Stomach (tissue), 9 donors: ENCODE results near the gene BMP6. TPM values are rescaled to one million over a fixed set of nuclear protein-coding genes. Genes with fewer than 3 reads are reported as not detected.

Experiments used
- DNase-seq, 2 donors: peaks; one replicate each; pipeline versions ENCODE4 v3.0.0 to v3.0.0-alpha.2; 2013 to 2019
- H3K27ac ChIP-seq, 5 donors: fragments of 200-600 bp in 4 of 5; sonication (generic) in 4 of 5; one replicate each; pipeline ENCODE4 v1.5.1; 2013 to 2019; ENCODE audit warnings: mild to moderate bottlenecking in 1 of 5, moderate library complexity in 1 of 5
- H3K27me3 ChIP-seq, 3 donors: fragments of 200-600 bp; sonication (generic); one replicate each; pipeline ENCODE4 v1.5.1; 2017 to 2019; ENCODE audit warnings: mixed run types in 1 of 3
- H3K36me3 ChIP-seq, 4 donors: fragments of 200-600 bp; sonication (generic); 1 replicate in 3 of 4; 2 replicates in 1 of 4; pipeline ENCODE4 v1.5.1; 2016 to 2019
- H3K4me1 ChIP-seq, 4 donors: fragments of 200-600 bp; sonication (generic); one replicate each; pipeline ENCODE4 v1.5.1; 2016 to 2019
- H3K4me3 ChIP-seq, 4 donors: fragments of 200-600 bp; sonication (generic) in 3 of 4; one replicate each; pipeline ENCODE4 v1.5.1; 2016 to 2019; ENCODE audit warnings: mild to moderate bottlenecking in 1 of 4
- H3K9me3 ChIP-seq, 4 donors: fragments of 200-600 bp; sonication (generic); one replicate each; pipeline ENCODE4 v1.5.1; 2016 to 2019
- CTCF ChIP-seq, 7 experiments: fragments of 450-650 bp in 4 of 7; fragments of 200-600 bp in 3 of 7; sonication (generic) in 3 of 7; IDR thresholded peaks; one replicate each; pipeline ENCODE4 v1.5.1; 2016 to 2019; ENCODE audit warnings: antibody characterized with exemption in 7 of 7, control low read depth in 2 of 7, mild to moderate bottlenecking in 1 of 7
- EP300 ChIP-seq: sonication (generic); formaldehyde crosslinking; IDR thresholded peaks from one replicate; pipeline ENCODE4 v1.6.1; 2017; ENCODE audit warnings: antibody characterized with exemption
- POLR2A ChIP-seq, 4 donors: fragments of 450-650 bp; IDR thresholded peaks; one replicate each; pipeline ENCODE4 v1.6.1; 2016; ENCODE audit warnings: antibody characterized with exemption in 4 of 4, control low read depth in 2 of 4, mild to moderate bottlenecking in 1 of 4, moderate library complexity in 1 of 4
- POLR2AphosphoS5 ChIP-seq, 3 donors: sonication (generic); formaldehyde crosslinking; IDR thresholded peaks; one replicate each; pipeline ENCODE4 v1.6.1; 2016; ENCODE audit warnings: antibody characterized with exemption in 3 of 3
- WGBS, 5 donors: extraction: QIAGEN DNeasy Blood & Tissue Kit in 3 of 5; methylation state at CpG; one replicate each; pipeline versions ENCODE4 v1.1.5 to v1.1.7; 2013 to 2018; 5-methylcytosine and 5-hydroxymethylcytosine counted together
- intact Hi-C: fragments of 100-400 bp; cut with DNase I; formaldehyde crosslinking; loops from one replicate; pipeline ENCODE4 v1.15.1; 2023; ENCODE audit warnings: low total_unique reads
- polyA plus RNA-seq, 3 donors: library from polyadenylated mRNA; stranded (reverse); fragments of 200-250 nt; gene quantifications; one replicate each; pipeline ENCODE4 v1.2.3, GENCODE V29; 2013
- total RNA-seq, 5 donors: library from RNA; depleted of rRNA; stranded (reverse); fragments of >200 nt; gene quantifications; one replicate each; pipeline versions ENCODE4 v1.1.0 to v1.2.3, GENCODE V29; 2014 to 2016
- donor health status: healthy with polysubstance abuse.
- donor health status: Bipolar disorder and iron deficiency.
- donor health status: healthy.

Gene BMP6
- total and polyA plus RNA-seq, 8 donors: 0.50 to 15.8 (median 2.7) TPM; not detected in 1

GRCh38 chr6:7893342-7893741, 167.4 kb downstream of the BMP6 start:
- no peak for DNase-seq
- TF ChIP-seq POLR2AphosphoS5 (IDR thresholded peaks at IDR 0.05) (no peak), EP300 (no peak), CTCF (IDR thresholded peaks at IDR 0.05) (no peak), POLR2A (IDR thresholded peaks at IDR 0.05) (no peak)
- H3K4me3 ChIP-seq: no peak overlapping the region
- no peaks in the 10 kb centered on the region for H3K9me3 ChIP-seq
- 90 to 97% (median 96%) methylated on average over 12 of the region's 12 CpGs for WGBS, 5 donors
- no peaks in the 10 kb centered on the region for H3K27me3 ChIP-seq
- H3K4me1 ChIP-seq: no peaks in the 10 kb centered on the region
- peaks cover 78 to 100% (median 99%) of the 10 kb centered on the region in 4 donors for H3K36me3 ChIP-seq
- H3K27ac ChIP-seq: no peak overlapping the region
- intact Hi-C loops: no loop called here

GRCh38 chr6:7894262-7895124, 168.6 kb downstream of the BMP6 start:
- 75 to 86% (median 80%) methylated on average over 13 of the region's 13 CpGs for WGBS, 5 donors
- Histone ChIP-seq H3K36me3 (peaks cover 78 to 100% (median 99%) of the 10 kb centered on the region in 4 donors), H3K27ac (no peak overlapping the region), H3K4me1 (no peaks in the 10 kb centered on the region), H3K4me3 (no peak overlapping the region), H3K9me3 (no peaks in the 10 kb centered on the region), H3K27me3 (no peaks in the 10 kb centered on the region)
- no peak for DNase-seq
- TF ChIP-seq POLR2A (IDR thresholded peaks at IDR 0.05): no peak
- no peak for TF ChIP-seq CTCF (IDR thresholded peaks at IDR 0.05)
- TF ChIP-seq POLR2AphosphoS5 (IDR thresholded peaks at IDR 0.05): no peak
- no peak for TF ChIP-seq EP300
- intact Hi-C loops: no loop called here

GRCh38 chr6:7895125-7895423, 169.2 kb downstream of the BMP6 start:
- H3K9me3 ChIP-seq: no peaks in the 10 kb centered on the region
- no peak for TF ChIP-seq EP300
- TF ChIP-seq POLR2AphosphoS5 (IDR thresholded peaks at IDR 0.05): no peak
- no peak for TF ChIP-seq POLR2A (IDR thresholded peaks at IDR 0.05)
- TF ChIP-seq CTCF (IDR thresholded peaks at IDR 0.05): no peak
- no peak overlapping the region for H3K4me3 ChIP-seq
- 82 to 89% (median 83%) methylated on average over 7 of the region's 7 CpGs for WGBS, 5 donors
- no peaks in the 10 kb centered on the region for H3K4me1 ChIP-seq
- peaks cover 79 to 100% (median 99%) of the 10 kb centered on the region in 4 donors for H3K36me3 ChIP-seq
- DNase-seq: no peak
- intact Hi-C loops: no loop called here
- H3K27ac ChIP-seq: no peak overlapping the region
- H3K27me3 ChIP-seq: no peaks in the 10 kb centered on the region

GRCh38 chr6:7896465-7896987, 170.6 kb downstream of the BMP6 start:
- Histone ChIP-seq H3K27me3 (no peaks in the 10 kb centered on the region), H3K4me3 (no peak overlapping the region), H3K27ac (no peak overlapping the region), H3K4me1 (peaks cover 0 to 6% (median 2%) of the 10 kb centered on the region in 4 donors), H3K36me3 (peaks cover 72 to 100% (median 99%) of the 10 kb centered on the region in 4 donors), H3K9me3 (no peaks in the 10 kb centered on the region)
- no peak for DNase-seq
- intact Hi-C loops: no loop called here
- 91 to 98% (median 94%) methylated on average over 6 of the region's 6 CpGs for WGBS, 5 donors
- no peak for TF ChIP-seq POLR2AphosphoS5 (IDR thresholded peaks at IDR 0.05)
- no peak for TF ChIP-seq POLR2A (IDR thresholded peaks at IDR 0.05)
- no peak for TF ChIP-seq CTCF (IDR thresholded peaks at IDR 0.05)
- TF ChIP-seq EP300: no peak
